LNCaP clone FGC (cell line): ENCODE data around the gene PTX4.

Experiments used
- DNase-seq: peaks from one replicate; pipeline ENCODE4 v3.0.0-alpha.2; 2011; ENCODE audit warnings: low read depth
- H3K4me3 ChIP-seq: 2 replicates; pipeline ENCODE4 v1.5.1; 2011; ENCODE audit warnings: mild to moderate bottlenecking, low read depth, low read length, control low read depth
- CTCF ChIP-seq: IDR thresholded peaks from 2 replicates; pipeline ENCODE4 v1.5.1; 2012; ENCODE audit warnings: mild to moderate bottlenecking; ENCODE audit not compliant: control insufficient read depth, insufficient read depth; ENCODE audit errors: extremely low read depth

The PTX4 gene

DNA sequence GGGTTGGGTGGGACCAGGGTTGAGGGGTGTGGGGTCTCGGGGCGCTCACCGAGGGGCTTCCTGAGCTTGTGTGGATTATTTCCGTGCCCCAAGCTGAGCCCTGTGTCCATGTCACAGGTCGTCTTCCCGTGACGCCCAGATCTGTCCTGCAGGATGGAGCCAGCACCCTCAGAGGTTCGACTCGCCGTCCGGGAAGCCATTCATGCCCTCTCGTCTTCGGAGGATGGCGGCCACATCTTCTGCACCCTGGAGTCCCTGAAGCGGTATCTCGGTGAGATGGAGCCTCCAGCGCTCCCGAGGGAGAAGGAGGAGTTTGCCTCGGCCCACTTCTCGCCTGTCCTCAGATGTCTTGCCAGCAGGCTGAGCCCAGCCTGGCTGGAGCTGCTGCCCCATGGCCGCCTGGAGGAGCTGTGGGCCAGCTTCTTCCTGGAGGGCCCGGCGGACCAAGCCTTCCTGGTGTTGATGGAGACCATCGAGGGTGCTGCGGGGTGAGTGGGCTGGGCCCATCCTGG, 5.4 kb upstream of the PTX4 start:
- TF ChIP-seq CTCF = peak; percentile 62
- peak overlapping the region; percentile 85 for H3K4me3 ChIP-seq
- peak; percentile 25 for DNase-seq

DNA sequence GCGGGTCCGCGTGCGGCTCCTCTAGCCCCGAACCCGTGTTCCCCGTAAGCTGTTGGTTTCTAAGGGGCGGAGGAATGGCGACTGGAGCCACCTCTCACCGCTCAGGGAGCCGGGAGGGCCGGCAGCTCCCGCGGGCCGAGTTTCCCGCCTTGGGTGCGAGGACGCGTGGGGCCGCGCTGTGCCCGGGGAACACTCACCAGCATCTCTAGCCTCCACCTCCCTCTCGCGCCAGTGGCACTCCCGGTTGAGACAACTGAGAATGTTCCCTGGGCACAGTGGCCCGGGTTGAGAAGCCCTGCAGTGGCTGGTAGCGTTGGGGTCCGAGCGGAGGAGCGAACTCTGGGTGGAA, 5.0 kb upstream of the PTX4 start:
- no peak for TF ChIP-seq CTCF
- no peak for DNase-seq

GRCh38 chr16:1492923-1493745, 4.4 kb upstream of the PTX4 start, which contains the start of gene TELO2:
Gene TELO2 (plus strand): TSS chr16:1493360. CDS start chr16:1494282, 922 bp downstream.
- no peak for TF ChIP-seq CTCF
- H3K4me3 ChIP-seq = peak within 1 kb of the TSS; percentile 85
- peak; percentile 66 for DNase-seq

More for the DNA sequence above, 5.0 kb upstream of the PTX4 start:
- H3K4me3 ChIP-seq = peak overlapping the region; percentile 85

GRCh38 chr16:1492082-1492922, 3.6 kb upstream of the PTX4 start:
- TF ChIP-seq CTCF = no peak
- no peak for DNase-seq
- H3K4me3 ChIP-seq = peak overlapping the region; percentile 85

- no peak for TF ChIP-seq CTCF
- H3K4me3 ChIP-seq = no peak overlapping the region
Measured at GRCh38 chr16:1491327-1491726, 2.6 kb upstream of the PTX4 start.

GRCh38 chr16:1489077-1489476, 333 bp upstream of the PTX4 start:
- no peak overlapping the region for H3K4me3 ChIP-seq
- TF ChIP-seq CTCF = no peak
- no peak for DNase-seq

More at GRCh38 chr16:1491327-1491726, 2.6 kb upstream of the PTX4 start:
- DNase-seq = no peak
